Panc1 (cell line): ENCODE data around the gene ANO1. TPM values are rescaled to one million over a fixed set of nuclear protein-coding genes. Genes with fewer than 3 reads are reported as not detected.

ENCODE experiments used
- ATAC-seq: fragments of 200-7000 bp; cut with Tn5 transposase; 2 replicates; pipeline ENCODE4 v1.9.1; 2020; ENCODE audit warnings: mild to moderate bottlenecking, moderate library complexity
- BruUV-seq: library from RNA; stranded (reverse); fragments of 400-500 nt; replicated peaks from 2 replicates; lab custom pipeline; 2021; lab: Mats Ljungman, UMichigan
- CTCF ChIA-PET: fragments of 300-600 bp; sonication (Branson Sonifier 250); formaldehyde crosslinking; loops from one replicate; lab custom pipeline; 2022; ENCODE audit warnings: antibody characterized with exemption; lab: Charles Lee
- POLR2A ChIA-PET: fragments of 300-600 bp; sonication (Branson Sonifier 250); formaldehyde crosslinking; loops from one replicate; lab custom pipeline; 2022; ENCODE audit warnings: antibody characterized with exemption; lab: Charles Lee
- DNase-seq: peaks from one replicate; pipeline ENCODE4 v3.0.0-alpha.2; 2010; ENCODE audit warnings: low read depth, low spot score
- H3K27ac ChIP-seq: 2 replicates; pipeline ENCODE4 v1.5.1; 2011; ENCODE audit warnings: mild to moderate bottlenecking, low read length, inconsistent platforms
- H3K27me3 ChIP-seq: fragments of 200-500 bp; sonication (Bioruptor generic); 2 replicates; pipeline ENCODE4 v1.6.0; 2014; ENCODE audit warnings: low read length, inconsistent platforms; ENCODE audit not compliant: control insufficient read depth, insufficient read depth
- H3K36me3 ChIP-seq: fragments of 200-500 bp; sonication (Bioruptor generic); 2 replicates; pipeline ENCODE4 v1.5.1; 2014; ENCODE audit warnings: inconsistent platforms, mild to moderate bottlenecking, low read length, moderate library complexity; ENCODE audit not compliant: control insufficient read depth, insufficient read depth
- H3K4me1 ChIP-seq: 2 replicates; pipeline ENCODE4 v1.5.1; 2011; ENCODE audit warnings: inconsistent platforms, mild to moderate bottlenecking, low read length, moderate library complexity; ENCODE audit not compliant: control insufficient read depth, insufficient read depth
- H3K4me3 ChIP-seq, 2 experiments: 2 replicates each; pipeline ENCODE4 v1.5.1; 2011 to 2012; ENCODE audit warnings: low read depth in 2 of 2, low read length in 2 of 2, mild to moderate bottlenecking in 2 of 2, inconsistent platforms in 1 of 2, moderate library complexity in 1 of 2
- H3K9me3 ChIP-seq: fragments of 200-500 bp; sonication (Bioruptor generic); 2 replicates; pipeline ENCODE4 v1.5.1; 2014; ENCODE audit warnings: low read depth, mild to moderate bottlenecking, inconsistent platforms, low read length, moderate library complexity; ENCODE audit not compliant: control insufficient read depth, insufficient read depth
- POLR2AphosphoS5 ChIP-seq: IDR thresholded peaks from 2 replicates; pipeline ENCODE4 v1.6.1; 2012; ENCODE audit warnings: mild to moderate bottlenecking, low read depth, low read length, moderate library complexity
- SIN3A ChIP-seq: IDR thresholded peaks from 2 replicates; pipeline ENCODE4 v1.6.1; 2012; ENCODE audit warnings: low read depth, mild to moderate bottlenecking, low read length, moderate library complexity, borderline replicate concordance; ENCODE audit not compliant: insufficient read depth
- TCF7L2 ChIP-seq: IDR thresholded peaks from 2 replicates; pipeline ENCODE4 v1.6.1; 2011; ENCODE audit warnings: mild to moderate bottlenecking, low read depth, low read length, inconsistent platforms
- in situ Hi-C: cut with HindIII; loops from 2 replicates; pipeline ENCODE4 v1.10.0; 2016; ENCODE audit warnings: low sequenced_read_pairs, low pct_unique_long_range_greater_than_20kb
- intact Hi-C: fragments of 100-400 bp; cut with micrococcal nuclease; formaldehyde crosslinking; loops from one replicate; pipeline ENCODE4 v1.10.0; 2022; ENCODE audit not compliant: unreplicated experiment
- total RNA-seq: library from RNA; stranded (reverse); gene quantifications from one replicate; pipeline ENCODE4 v1.2.1, GENCODE V29; 2021; ENCODE audit not compliant: unreplicated experiment
- TF ChIP-seq, protein P1 (sequence below), 2 experiments: IDR thresholded peaks; 2 replicates each; pipeline ENCODE4 v1.6.1; 2011 to 2012; ENCODE audit warnings: low read depth in 2 of 2, control low read depth in 1 of 2, low read length in 1 of 2, mild to moderate bottlenecking in 1 of 2, moderate library complexity in 1 of 2; ENCODE audit not compliant: insufficient read depth in 1 of 2
- TF ChIP-seq, protein P2 (sequence below): fragments of 450-650 bp; IDR thresholded peaks from 2 replicates; pipeline ENCODE4 v1.5.1; 2017; ENCODE audit warnings: mild to moderate bottlenecking

The ANO1 gene
- total RNA-seq, 1 experiment from 2014 or later: 2.3 TPM

DNA sequence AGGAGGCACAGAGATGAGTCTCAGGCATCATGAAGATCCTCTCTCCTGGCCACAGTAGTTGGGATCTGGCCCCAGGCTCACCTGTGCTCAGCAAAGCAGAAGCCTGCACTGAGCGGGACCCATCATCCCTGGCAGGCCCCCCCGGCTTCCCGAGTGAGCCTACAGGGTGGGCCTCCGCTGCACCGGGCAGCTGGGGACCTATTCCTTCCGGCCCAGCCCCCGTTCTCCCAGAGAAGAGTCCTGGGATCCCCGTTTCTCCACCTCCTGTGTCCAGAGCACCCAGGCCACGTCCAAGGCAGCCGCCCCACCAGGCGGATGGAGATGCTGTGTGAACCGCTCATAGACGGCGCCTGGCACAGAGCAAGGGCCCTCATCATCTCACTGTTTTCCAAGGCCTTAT lies 52.5 kb downstream of the ANO1 start:
- no peak overlapping the region for H3K4me3 ChIP-seq
- CTCF ChIA-PET: no interaction called here
- TF ChIP-seq, protein P1, sequence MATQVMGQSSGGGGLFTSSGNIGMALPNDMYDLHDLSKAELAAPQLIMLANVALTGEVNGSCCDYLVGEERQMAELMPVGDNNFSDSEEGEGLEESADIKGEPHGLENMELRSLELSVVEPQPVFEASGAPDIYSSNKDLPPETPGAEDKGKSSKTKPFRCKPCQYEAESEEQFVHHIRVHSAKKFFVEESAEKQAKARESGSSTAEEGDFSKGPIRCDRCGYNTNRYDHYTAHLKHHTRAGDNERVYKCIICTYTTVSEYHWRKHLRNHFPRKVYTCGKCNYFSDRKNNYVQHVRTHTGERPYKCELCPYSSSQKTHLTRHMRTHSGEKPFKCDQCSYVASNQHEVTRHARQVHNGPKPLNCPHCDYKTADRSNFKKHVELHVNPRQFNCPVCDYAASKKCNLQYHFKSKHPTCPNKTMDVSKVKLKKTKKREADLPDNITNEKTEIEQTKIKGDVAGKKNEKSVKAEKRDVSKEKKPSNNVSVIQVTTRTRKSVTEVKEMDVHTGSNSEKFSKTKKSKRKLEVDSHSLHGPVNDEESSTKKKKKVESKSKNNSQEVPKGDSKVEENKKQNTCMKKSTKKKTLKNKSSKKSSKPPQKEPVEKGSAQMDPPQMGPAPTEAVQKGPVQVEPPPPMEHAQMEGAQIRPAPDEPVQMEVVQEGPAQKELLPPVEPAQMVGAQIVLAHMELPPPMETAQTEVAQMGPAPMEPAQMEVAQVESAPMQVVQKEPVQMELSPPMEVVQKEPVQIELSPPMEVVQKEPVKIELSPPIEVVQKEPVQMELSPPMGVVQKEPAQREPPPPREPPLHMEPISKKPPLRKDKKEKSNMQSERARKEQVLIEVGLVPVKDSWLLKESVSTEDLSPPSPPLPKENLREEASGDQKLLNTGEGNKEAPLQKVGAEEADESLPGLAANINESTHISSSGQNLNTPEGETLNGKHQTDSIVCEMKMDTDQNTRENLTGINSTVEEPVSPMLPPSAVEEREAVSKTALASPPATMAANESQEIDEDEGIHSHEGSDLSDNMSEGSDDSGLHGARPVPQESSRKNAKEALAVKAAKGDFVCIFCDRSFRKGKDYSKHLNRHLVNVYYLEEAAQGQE (IDR thresholded peaks at IDR 0.05; ENCODE audit: insufficient read depth in 1 of 2, low read depth in 2 of 2, low read length in 1 of 2): no peak
- TF ChIP-seq SIN3A (no peak), TCF7L2 (no peak), POLR2AphosphoS5 (no peak)
- TF ChIP-seq, protein P2, sequence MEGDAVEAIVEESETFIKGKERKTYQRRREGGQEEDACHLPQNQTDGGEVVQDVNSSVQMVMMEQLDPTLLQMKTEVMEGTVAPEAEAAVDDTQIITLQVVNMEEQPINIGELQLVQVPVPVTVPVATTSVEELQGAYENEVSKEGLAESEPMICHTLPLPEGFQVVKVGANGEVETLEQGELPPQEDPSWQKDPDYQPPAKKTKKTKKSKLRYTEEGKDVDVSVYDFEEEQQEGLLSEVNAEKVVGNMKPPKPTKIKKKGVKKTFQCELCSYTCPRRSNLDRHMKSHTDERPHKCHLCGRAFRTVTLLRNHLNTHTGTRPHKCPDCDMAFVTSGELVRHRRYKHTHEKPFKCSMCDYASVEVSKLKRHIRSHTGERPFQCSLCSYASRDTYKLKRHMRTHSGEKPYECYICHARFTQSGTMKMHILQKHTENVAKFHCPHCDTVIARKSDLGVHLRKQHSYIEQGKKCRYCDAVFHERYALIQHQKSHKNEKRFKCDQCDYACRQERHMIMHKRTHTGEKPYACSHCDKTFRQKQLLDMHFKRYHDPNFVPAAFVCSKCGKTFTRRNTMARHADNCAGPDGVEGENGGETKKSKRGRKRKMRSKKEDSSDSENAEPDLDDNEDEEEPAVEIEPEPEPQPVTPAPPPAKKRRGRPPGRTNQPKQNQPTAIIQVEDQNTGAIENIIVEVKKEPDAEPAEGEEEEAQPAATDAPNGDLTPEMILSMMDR: no peak
- intact Hi-C loops (no loop called here), in situ Hi-C loops (no loop called here)
- DNase-seq (no peak), ATAC-seq (no peak)
- no TSS peak for BruUV-seq
- H3K9me3 ChIP-seq: no peaks in the 10 kb centered on the region
- peaks cover 18% of the 10 kb centered on the region for H3K4me1 ChIP-seq
- no peaks in the 10 kb centered on the region for H3K36me3 ChIP-seq
- no peaks in the 10 kb centered on the region for H3K27me3 ChIP-seq
- H3K27ac ChIP-seq: no peak overlapping the region
- POLR2A ChIA-PET: no interaction called here

DNA sequence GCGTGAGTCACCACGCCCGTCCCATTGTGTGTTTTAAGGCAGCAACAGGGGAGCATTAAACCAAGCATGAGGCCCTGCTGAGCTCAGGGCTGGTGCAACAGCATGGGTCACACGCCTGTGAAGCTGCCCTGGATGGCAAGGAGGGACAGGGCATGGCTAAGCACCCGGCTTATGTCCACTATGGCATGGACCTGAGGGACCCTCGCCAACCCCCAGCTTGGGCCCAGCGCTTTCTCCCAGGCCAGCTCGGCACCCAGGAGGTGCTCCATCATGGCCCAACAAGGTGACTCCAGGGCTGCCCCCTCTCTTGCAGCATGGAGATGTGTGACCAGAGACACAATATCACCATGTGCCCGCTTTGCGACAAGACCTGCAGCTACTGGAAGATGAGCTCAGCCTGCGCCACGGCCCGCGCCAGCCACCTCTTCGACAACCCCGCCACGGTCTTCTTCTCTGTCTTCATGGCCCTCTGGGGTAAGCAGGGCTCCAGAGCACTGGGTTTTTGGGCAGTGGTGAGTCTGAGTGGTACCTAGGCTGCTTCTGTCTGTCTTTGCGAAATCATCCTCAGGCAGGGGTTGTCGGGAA lies 53.6 kb downstream of the ANO1 start:
- ATAC-seq: no peak
- H3K36me3 ChIP-seq: no peaks in the 10 kb centered on the region
- H3K9me3 ChIP-seq: no peaks in the 10 kb centered on the region
- POLR2A ChIA-PET: interaction anchor here (0.6 kb wide), 1 partner anchor 456 kb away, joined by 4 read pairs; no protein-coding TSS in a partner anchor
- no peak overlapping the region for H3K4me3 ChIP-seq
- BruUV-seq: no TSS peak
- intact Hi-C loops: no loop called here
- H3K27ac ChIP-seq: no peak overlapping the region
- CTCF ChIA-PET: no interaction called here
- TF ChIP-seq, protein P1 (IDR thresholded peaks at IDR 0.05; ENCODE audit: insufficient read depth in 1 of 2, low read depth in 2 of 2, low read length in 1 of 2): no peak
- TF ChIP-seq SIN3A (no peak), TCF7L2 (no peak), POLR2AphosphoS5 (no peak)
- TF ChIP-seq, protein P2: no peak
- peaks cover 18% of the 10 kb centered on the region for H3K4me1 ChIP-seq
- in situ Hi-C loops: no loop called here
- H3K27me3 ChIP-seq: no peaks in the 10 kb centered on the region
- no peak for DNase-seq
